NK-92 (cell line): ENCODE measurements around the gene LYSMD1.
"Not testable (repeated sequence)": the region's sequence is repeated elsewhere in the genome, so short reads cannot be mapped to it uniquely, and the experiment has no call there.

Experiments used
- DNase-seq: peaks from one replicate; lab custom pipeline; 2025; ENCODE audit not compliant: unreplicated experiment; lab: John Stamatoyannopoulos, UW

Gene LYSMD1

GRCh38 chr1:151165738-151166504, at the start of gene LYSMD1, which contains the start of gene SCNM1:
TSS of gene LYSMD1 (minus strand) at chr1:151165902. CDS start at chr1:151165258, 644 bp downstream.
TSS of gene SCNM1 (plus strand) at chr1:151166144. CDS start at chr1:151166153, 9 bp downstream.
- peak; percentile 67 for DNase-seq

GRCh38 chr1:151213560-151213959, 47.9 kb upstream of the LYSMD1 start:
- no peak for DNase-seq

GRCh38 chr1:151211972-151212705, 46.4 kb upstream of the LYSMD1 start:
- DNase-seq, result no peak

GRCh38 chr1:151210830-151211229, 45.1 kb upstream of the LYSMD1 start:
- DNase-seq, result no peak

- not testable (repeated sequence) for DNase-seq
Observed at GRCh38 chr1:151205381-151205965, 39.8 kb upstream of the LYSMD1 start.

- DNase-seq, result no peak
Observed at GRCh38 chr1:151199873-151200581, 34.3 kb upstream of the LYSMD1 start.

GRCh38 chr1:151198254-151199127, 32.8 kb upstream of the LYSMD1 start, which contains the start of gene PIP5K1A:
TSS of gene PIP5K1A (plus strand) at chr1:151198552. CDS start at chr1:151198997, 445 bp downstream.
- peak; percentile 95 for DNase-seq

GRCh38 chr1:151197863-151198253, 32.2 kb upstream of the LYSMD1 start:
- no peak for DNase-seq

- DNase-seq, result no peak
Observed at GRCh38 chr1:151196292-151196800, 30.6 kb upstream of the LYSMD1 start.

GRCh38 chr1:151194894-151195594, 29.3 kb upstream of the LYSMD1 start:
- DNase-seq, result not testable (repeated sequence)

- DNase-seq, result no peak
Observed at GRCh38 chr1:151193856-151194255, 28.2 kb upstream of the LYSMD1 start.

- no peak for DNase-seq
Observed at GRCh38 chr1:151193304-151193703, 27.6 kb upstream of the LYSMD1 start.

GRCh38 chr1:151192047-151192446, 26.3 kb upstream of the LYSMD1 start:
- no peak for DNase-seq

- peak; percentile 25 for DNase-seq
Observed at GRCh38 chr1:151189637-151190445, 24.1 kb upstream of the LYSMD1 start, which contains the start of gene VPS72. TSS of gene VPS72 (minus strand) at chr1:151190197. CDS start at chr1:151190121, 76 bp downstream.

- not testable (repeated sequence) for DNase-seq
Observed at GRCh38 chr1:151188667-151189066, 23.0 kb upstream of the LYSMD1 start.

- no peak for DNase-seq
Observed at GRCh38 chr1:151187205-151187604, 21.5 kb upstream of the LYSMD1 start.

GRCh38 chr1:151184211-151184610, 18.5 kb upstream of the LYSMD1 start:
- no peak for DNase-seq

GRCh38 chr1:151176514-151177045, 10.9 kb upstream of the LYSMD1 start:
- DNase-seq, result no peak
